Stimulated activated CD8-positive, alpha-beta memory T cell treated with anti-CD3 and anti-CD28 coated beads, Interleukin-15, amount 100 ng/mL, for 24 hours (primary cell): ENCODE data around the gene LIMS2.

Source experiments
- DNase-seq: peaks from one replicate; pipeline ENCODE4 v3.0.0-alpha.2; 2020; ENCODE audit warnings: low read depth

The LIMS2 gene

GRCh38 chr2:127700527-127701192 lies 25.3 kb upstream of the LIMS2 start:
- DNase-seq, result no peak

GRCh38 chr2:127698553-127699355 lies 23.4 kb upstream of the LIMS2 start:
- no peak for DNase-seq

DNA sequence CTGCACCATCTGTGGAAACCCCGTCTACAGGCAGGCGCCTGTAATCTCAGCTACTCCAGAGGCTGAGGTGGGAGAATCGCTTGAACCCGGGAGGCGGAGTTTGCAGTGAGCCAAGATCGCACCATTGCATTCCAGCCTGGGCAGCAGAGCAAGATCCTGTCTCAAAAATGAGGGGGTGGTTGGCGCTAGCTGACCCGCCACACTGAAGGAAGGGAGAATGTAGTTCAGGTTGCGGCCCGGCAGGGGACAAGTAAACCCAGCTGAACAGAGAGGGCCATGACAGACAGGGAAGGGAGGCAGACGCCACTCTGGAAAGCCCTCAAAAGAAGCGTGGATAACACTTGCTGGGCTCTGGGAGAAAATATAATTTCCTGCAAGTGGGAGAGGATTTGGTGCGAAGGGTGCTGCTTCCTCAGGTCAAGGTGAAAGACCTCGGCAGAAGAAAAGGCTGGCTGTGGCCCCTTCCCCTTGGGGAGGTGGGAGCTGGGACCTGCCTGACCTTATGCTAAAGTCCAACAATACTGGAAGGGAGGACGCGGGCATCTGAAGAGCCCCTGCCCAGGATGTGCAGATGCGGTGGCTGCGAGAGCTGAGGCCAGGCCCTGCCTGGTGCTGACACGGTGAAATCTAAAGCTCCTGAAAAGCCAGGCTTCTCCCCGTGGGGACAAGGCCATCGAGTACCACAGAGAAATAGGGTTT lies 22.3 kb upstream of the LIMS2 start:
- DNase-seq, result no peak

- no peak for DNase-seq
These were observed 20.5 kb upstream of the LIMS2 start for GRCh38 chr2:127695491-127696472.

DNA sequence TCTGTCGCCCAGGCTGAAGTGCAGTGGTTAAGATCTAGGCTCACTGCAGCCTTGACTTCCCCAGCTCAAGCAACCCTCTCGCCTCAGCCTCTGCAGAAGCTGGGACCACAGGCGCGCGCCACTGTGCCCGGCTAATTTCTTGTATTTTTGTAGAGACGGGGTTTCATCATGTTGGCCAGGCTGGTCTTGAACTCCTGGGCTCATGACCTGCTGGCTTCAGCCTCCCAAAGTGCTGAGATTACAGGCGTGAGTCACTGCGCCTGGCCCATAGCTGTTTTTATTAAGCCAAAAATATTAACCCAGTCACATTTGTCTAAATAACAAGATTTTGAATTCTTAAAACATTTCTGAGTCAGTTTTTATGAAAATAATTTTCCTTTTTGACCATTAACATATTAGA lies 19.7 kb upstream of the LIMS2 start:
- no peak for DNase-seq

- DNase-seq, result no peak
These were observed 15.4 kb upstream of the LIMS2 start for GRCh38 chr2:127690696-127691095.

- DNase-seq, result no peak
These were observed 13.1 kb upstream of the LIMS2 start for GRCh38 chr2:127688405-127688804.

DNA sequence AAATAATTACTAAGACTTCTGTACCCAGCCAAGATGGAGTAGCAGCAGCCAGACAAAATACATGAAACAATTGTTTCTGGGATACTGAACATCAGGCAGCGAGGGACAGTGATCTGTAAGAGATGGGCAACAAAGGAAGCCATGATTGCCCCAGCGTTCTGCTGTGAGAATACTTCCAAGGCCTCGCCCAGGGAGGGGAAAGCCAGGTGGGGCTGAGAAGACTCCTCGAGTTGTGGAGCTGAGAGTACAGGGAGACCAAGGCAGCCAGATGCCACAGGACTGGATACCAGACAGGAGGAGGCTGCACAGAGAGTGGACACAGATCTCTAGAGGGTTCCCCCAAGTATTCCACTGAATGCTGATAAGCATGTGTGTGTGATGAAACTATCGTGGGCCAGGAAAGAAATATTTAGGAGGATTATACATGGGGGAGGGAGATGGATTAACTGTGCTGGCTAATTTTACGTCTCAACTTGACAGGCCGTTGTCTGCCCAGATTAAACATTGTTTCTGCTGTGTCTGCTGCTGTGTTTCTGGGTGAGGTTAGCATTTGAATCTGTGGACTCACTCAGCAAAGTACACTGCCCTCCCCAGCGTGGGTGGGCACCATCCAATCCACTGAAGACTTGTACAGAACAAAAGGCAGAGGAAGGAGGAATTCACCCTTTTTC lies 10.2 kb upstream of the LIMS2 start:
- no peak for DNase-seq

GRCh38 chr2:127683757-127684156 lies 8.4 kb upstream of the LIMS2 start:
- no peak for DNase-seq

DNA sequence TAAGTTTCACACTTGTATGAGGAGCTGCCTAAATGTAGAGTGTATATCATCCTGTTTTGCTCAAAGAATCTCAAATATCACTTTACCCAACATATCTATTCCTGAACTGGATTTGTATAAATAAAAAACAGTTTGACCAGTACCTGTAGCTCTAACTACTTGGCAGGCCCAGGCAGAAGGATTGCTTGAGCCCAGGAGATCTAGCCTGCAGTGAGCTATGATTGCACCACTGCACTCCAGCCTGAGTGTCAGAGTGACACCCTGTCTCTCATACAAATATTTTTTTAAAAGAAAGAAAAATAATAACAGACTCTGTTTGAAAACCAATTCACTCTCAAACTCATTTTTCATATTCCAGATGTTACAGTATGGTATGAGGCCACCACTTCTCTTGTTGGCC lies 7.7 kb upstream of the LIMS2 start:
- DNase-seq, result no peak

DNA sequence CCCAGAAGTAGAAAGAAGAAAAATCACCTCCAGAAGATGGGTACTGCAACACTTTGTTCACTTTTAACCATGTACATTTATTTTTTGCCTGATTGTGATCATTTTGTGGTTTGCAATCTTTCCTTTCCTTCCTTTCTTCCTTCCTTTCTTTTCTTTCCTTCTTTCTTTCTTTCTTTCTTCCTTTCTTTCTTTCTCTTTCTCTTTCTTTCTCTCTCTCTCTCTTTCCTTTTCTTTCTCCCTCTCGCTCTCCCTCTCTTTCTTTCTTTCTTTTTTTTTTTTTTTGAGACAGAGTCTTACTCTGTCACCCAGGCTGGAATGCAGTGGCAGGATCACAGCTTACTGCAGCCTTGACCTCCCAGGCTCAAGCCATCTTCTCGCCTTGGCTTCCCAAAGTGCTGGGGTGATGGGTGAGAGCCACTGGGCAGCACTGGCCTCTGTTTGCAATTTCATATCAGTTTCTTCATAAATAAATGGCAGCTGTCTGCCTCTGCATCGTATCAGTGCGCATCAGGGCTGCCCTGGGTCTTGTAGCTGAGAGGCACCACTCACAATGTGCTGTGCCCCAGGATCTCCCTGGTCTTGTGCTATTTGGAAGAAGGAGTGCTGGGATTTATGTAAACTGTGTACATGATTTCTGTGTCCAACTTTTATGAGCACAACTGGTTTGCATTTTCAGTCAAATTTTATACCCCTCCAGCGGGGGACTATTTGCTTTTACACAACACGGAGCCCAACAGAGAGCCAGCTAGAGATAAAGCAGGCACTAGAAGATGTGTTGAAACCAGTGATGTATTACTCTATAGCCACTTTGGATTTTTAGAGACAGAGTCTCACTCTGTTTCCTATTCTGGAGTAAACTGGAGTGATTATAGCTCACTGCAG lies 6.9 kb upstream of the LIMS2 start:
- DNase-seq, result no peak

GRCh38 chr2:127681288-127681804 lies 6.0 kb upstream of the LIMS2 start:
- DNase-seq, result no peak

GRCh38 chr2:127680706-127681287 lies 5.5 kb upstream of the LIMS2 start:
- no peak for DNase-seq

DNA sequence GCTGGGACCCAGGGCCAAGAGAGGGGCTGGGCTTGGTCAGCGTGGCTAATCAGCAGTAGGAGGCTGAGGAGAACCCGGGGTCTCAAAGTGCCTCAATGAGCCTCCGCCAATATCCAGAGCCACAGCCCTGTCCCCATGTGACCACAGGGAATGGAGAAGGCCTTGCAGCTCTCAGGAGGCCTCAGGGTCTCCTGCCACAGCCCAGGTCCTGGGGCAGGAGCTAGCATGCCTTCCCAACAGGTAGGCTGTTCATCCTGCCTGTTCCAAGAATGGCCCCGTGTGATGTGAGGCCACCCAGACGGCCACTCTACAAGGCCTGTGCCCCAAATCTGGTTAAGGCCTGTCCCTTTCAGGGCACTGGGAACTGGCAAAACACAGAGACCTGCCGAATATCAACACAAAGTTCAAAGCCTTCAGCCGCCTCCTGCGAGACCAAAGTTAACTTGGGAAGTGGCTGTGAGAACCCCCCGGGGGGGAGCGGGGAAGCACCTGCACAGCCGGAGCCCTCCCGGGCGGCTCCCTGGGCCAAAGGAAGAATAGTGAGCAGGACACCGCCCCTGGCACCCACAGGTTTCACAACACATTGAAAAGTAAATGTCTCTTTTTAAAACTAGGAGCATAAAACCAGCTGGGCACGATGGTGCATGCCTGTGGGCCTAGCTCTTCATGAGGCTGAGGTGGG lies 4.5 kb upstream of the LIMS2 start:
- no peak for DNase-seq

DNA sequence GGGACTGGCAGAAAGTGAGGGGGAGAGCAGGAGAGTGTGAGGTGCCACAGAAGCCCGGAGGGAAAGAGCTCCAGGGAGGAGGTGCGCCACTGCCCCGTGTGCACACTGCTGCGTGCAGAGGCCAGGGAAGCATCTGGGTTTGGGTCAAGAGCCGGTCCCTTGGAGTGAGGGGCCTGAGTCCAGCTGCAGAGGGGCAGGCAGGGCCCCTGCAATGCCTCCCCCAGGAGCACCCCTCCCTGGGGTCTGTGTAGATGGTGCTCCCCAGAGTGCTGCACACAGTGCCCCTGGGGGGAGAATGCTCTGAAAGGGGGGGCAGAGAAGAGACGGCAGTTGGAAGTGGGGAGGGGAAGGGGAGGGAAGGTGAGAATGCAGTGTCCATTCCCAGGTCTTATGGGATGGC lies 3.7 kb upstream of the LIMS2 start:
- DNase-seq, result no peak

GRCh38 chr2:127678531-127678930 lies 3.2 kb upstream of the LIMS2 start:
- no peak for DNase-seq

DNA sequence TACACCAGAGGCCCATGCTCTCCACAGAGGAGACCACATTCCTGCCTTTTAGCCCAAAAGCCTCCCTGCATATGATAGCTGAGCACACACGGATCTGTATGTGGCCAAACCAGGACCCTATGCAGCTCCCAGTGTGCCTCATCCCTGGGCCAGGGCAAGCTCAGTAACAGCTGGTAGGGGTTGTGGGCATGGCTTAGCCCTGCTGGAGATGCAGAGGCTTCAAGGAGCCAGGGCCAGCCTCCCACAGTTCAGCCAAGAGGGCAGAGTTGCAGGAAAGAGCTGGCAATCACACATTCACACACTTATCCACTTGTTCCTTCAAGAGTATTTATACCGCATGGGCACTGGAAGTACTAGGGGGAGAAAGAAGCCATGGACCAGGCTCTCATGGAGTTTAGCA lies 1.6 kb upstream of the LIMS2 start:
- no peak for DNase-seq

DNA sequence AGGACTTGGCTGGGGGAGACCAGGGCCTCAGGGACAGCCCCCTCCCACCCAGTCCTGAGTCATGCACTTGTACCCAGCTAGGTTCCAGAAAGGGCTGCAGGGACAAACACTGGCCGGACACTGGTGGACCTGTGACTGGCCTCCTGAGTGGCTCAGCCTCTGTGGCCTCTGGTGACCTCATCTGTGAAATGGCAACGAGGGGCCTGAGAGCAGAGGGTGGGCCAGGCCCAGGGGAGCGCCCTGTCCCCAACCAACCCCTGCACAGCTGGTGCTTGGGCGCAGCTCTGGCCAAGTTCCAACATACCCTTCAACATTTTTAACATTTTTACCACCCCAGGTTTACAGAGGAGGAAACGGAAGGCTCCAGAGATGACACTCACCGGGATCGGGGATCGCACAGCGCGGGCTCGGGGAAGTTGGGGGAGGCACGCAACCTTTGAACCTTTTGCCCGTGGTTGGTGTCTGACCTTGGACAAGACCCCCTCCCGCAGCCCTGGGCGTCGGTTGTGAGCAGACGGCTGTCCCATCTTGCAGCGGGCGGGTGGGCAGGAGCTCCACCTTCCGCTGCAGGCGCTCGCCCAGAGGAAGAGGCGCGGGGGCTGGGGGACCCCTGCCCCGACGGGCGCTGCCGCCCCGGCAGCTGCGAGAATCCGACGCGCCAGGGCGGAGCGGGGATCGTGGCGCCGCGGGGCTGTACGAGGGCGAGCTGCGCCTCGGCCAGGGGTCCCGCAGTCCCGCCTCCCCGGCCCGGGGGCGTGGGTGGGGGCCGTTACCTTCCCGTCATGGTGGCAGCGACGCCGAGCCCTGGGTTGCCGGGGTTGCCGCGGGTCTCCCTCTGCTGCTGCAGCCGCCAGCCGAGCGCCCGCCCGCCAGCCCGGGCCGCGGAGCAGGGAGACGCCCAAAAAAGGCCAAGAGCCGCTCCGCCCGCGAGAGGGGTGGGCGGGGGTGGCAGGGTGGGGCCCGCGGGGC lies 805 bp downstream of the LIMS2 start:
- no peak for DNase-seq
